Tongue (tissue), 2 donors: ENCODE data around the gene ECI1. TPM values are rescaled to one million over a fixed set of nuclear protein-coding genes. Genes with fewer than 3 reads are reported as not detected.
"Not testable (repeated sequence)": the region's sequence is repeated elsewhere in the genome, so short reads cannot be mapped to it uniquely, and the experiment has no call there.

Experiments used
- DNase-seq: peaks from one replicate; pipeline ENCODE4 v3.0.0-alpha.2; 2015
- total RNA-seq: library from RNA; depleted of rRNA; stranded (reverse); fragments of >200 nt; gene quantifications from one replicate; pipeline ENCODE4 v1.2.3, GENCODE V29; 2014

Gene ECI1
- total RNA-seq, 1 donor from 2014 or later: 83.7 TPM

- no peak for DNase-seq
Measured at GRCh38 chr16:2253293-2253692, 1.9 kb upstream of the ECI1 start.

GRCh38 chr16:2252806-2253148 lies 1.4 kb upstream of the ECI1 start:
- no peak for DNase-seq

- DNase-seq: peak; percentile 39
Measured at GRCh38 chr16:2250652-2251295, 613 bp downstream of the ECI1 start.

GRCh38 chr16:2246301-2246885 lies 5.0 kb downstream of the ECI1 start:
- DNase-seq: no peak

- no peak for DNase-seq
Measured at GRCh38 chr16:2244926-2245795, 6.2 kb downstream of the ECI1 start.

- no peak for DNase-seq
Measured at GRCh38 chr16:2244301-2244700, 7.1 kb downstream of the ECI1 start.

- DNase-seq: no peak
Measured at GRCh38 chr16:2243781-2244180, 7.6 kb downstream of the ECI1 start.

GRCh38 chr16:2243031-2243528 lies 8.3 kb downstream of the ECI1 start:
- DNase-seq: no peak

GRCh38 chr16:2242598-2242997 lies 8.8 kb downstream of the ECI1 start:
- DNase-seq: no peak

- not testable (repeated sequence) for DNase-seq
Measured at GRCh38 chr16:2240331-2240730, 11.1 kb downstream of the ECI1 start.

- DNase-seq: no peak
Measured at GRCh38 chr16:2238838-2239675, 12.3 kb downstream of the ECI1 start.

- DNase-seq: no peak
Measured at GRCh38 chr16:2238150-2238837, 13.1 kb downstream of the ECI1 start.

GRCh38 chr16:2237493-2238149 lies 13.8 kb downstream of the ECI1 start:
- peak; percentile 17 for DNase-seq

- no peak for DNase-seq
Measured at GRCh38 chr16:2237102-2237482, 14.3 kb downstream of the ECI1 start.

- peak; percentile 35 for DNase-seq
Measured at GRCh38 chr16:2236337-2237101, 14.9 kb downstream of the ECI1 start, which contains the start of gene DNASE1L2. DNASE1L2 (plus strand) TSS chr16:2236444; CDS start chr16:2236817, 373 bp downstream.

GRCh38 chr16:2235695-2236336 lies 15.6 kb downstream of the ECI1 start:
- DNase-seq: no peak

- no peak for DNase-seq
Measured at GRCh38 chr16:2235234-2235651, 16.1 kb downstream of the ECI1 start.

- no peak for DNase-seq
Measured at GRCh38 chr16:2234813-2235170, 16.6 kb downstream of the ECI1 start.
